Hepatic stellate cell (primary cell): ENCODE data around the gene GANC.
A peak's percentile ranks its signal among the peaks of the same experiment; 100 is the strongest.
"Not testable (repeated sequence)": the region's sequence is repeated elsewhere in the genome, so short reads cannot be mapped to it uniquely, and the experiment has no call there.

ENCODE experiments used
- DNase-seq: peaks from one replicate; pipeline ENCODE4 v3.0.0; 2011; ENCODE audit warnings: low spot score

Gene GANC

GRCh38 chr15:42272939-42273899 lies at the start of gene GANC, which contains the start of gene TMEM87A:
Gene GANC (plus strand): TSS chr15:42273201. CDS start chr15:42274482, 1,281 bp downstream.
Gene TMEM87A (minus strand): TSS chr15:42273433. CDS start chr15:42273398, 35 bp downstream.
- DNase-seq = peak; percentile 86

GRCh38 chr15:42226648-42227047 lies 46.4 kb upstream of the GANC start:
- no peak for DNase-seq

- DNase-seq = no peak
Measured at GRCh38 chr15:42228036-42228435, 45.0 kb upstream of the GANC start.

GRCh38 chr15:42228981-42229380 lies 44.0 kb upstream of the GANC start:
- DNase-seq = not testable (repeated sequence)

GRCh38 chr15:42231088-42231487 lies 41.9 kb upstream of the GANC start:
- DNase-seq = no peak

- no peak for DNase-seq
Measured at GRCh38 chr15:42232606-42233005, 40.4 kb upstream of the GANC start.

- DNase-seq = no peak
Measured at GRCh38 chr15:42233107-42233506, 39.9 kb upstream of the GANC start.

GRCh38 chr15:42239528-42240182 lies 33.3 kb upstream of the GANC start:
- peak; percentile 7 for DNase-seq

GRCh38 chr15:42240823-42241222 lies 32.2 kb upstream of the GANC start:
- DNase-seq = no peak

GRCh38 chr15:42253300-42253699 lies 19.7 kb upstream of the GANC start:
- no peak for DNase-seq

GRCh38 chr15:42264795-42265194 lies 8.2 kb upstream of the GANC start:
- DNase-seq = no peak

GRCh38 chr15:42267286-42267685 lies 5.7 kb upstream of the GANC start:
- DNase-seq = no peak

GRCh38 chr15:42270551-42270950 lies 2.5 kb upstream of the GANC start:
- no peak for DNase-seq

GRCh38 chr15:42270996-42271395 lies 2.0 kb upstream of the GANC start:
- DNase-seq = no peak

- peak; percentile 33 for DNase-seq
Measured at GRCh38 chr15:42273900-42274701, 1.1 kb downstream of the GANC start.

- DNase-seq = no peak
Measured at GRCh38 chr15:42274702-42274989, 1.6 kb downstream of the GANC start.

GRCh38 chr15:42275780-42276391 lies 2.9 kb downstream of the GANC start:
- DNase-seq = no peak

GRCh38 chr15:42276762-42277161 lies 3.8 kb downstream of the GANC start:
- DNase-seq = no peak

- DNase-seq = no peak
Measured at GRCh38 chr15:42279234-42279723, 6.3 kb downstream of the GANC start.

- DNase-seq = no peak
Measured at GRCh38 chr15:42282344-42282743, 9.3 kb downstream of the GANC start.

GRCh38 chr15:42282926-42283325 lies 9.9 kb downstream of the GANC start:
- DNase-seq = no peak

GRCh38 chr15:42283671-42284070 lies 10.7 kb downstream of the GANC start:
- DNase-seq = no peak
